GM19025 (cell line): ENCODE data around the gene NEK5.
"Not testable (repeated sequence)": the region's sequence is repeated elsewhere in the genome, so short reads cannot be mapped to it uniquely, and the experiment has no call there.

ENCODE experiments used
- ATAC-seq: cut with Tn5 transposase; IDR thresholded peaks from one replicate; pipeline ENCODE4 v1.9.1; 2021; ENCODE audit warnings: mild to moderate bottlenecking, low read depth, moderate library complexity; ENCODE audit not compliant: unreplicated experiment

NEK5 gene

GRCh38 chr13:52128714-52129700, at the start of gene NEK5:
Gene NEK5 (minus strand): TSS chr13:52129073. CDS start chr13:52127482, 1,591 bp downstream.
- ATAC-seq = peak; percentile 65

GRCh38 chr13:52177276-52177675, 48.4 kb upstream of the NEK5 start:
- ATAC-seq = no peak

- ATAC-seq = not testable (repeated sequence)
These were observed 45.1 kb upstream of the NEK5 start for GRCh38 chr13:52173970-52174369.

DNA sequence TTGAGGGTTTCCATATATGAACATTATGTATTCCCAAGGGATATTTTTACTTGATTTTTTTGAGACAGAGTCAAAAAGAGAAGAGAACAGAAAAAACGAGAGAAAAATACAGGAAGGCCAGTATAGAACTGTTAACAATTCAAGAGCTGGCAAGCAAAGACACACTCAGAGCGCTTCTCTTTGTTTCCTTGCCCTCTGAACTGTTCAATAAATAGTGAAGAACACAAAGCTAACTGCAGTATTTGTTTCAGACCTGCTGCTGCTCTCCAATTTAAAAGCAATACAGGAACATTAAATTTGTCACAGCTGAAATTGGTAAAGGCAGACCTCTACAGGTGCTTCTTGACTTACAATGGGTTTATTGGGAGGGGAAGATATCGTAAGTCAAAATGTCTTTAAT, 44.5 kb upstream of the NEK5 start:
- no peak for ATAC-seq

DNA sequence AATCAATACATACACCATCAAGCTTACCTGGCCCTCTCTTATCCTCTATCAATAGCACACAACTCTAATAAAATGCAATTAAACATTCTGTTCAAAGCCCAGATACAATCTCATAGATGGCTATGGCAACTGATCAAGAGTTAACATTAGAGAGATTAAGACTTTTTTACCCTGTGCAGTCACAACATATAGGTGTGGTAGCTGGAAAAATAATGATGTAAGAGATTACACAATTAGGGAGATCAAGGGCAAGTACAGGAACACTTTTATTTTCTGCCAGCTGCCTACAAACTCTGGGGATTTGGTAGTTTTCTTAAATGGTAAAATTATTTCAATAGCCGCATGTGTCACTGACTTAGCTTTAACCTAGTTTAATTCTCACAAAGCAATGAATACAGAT, 42.8 kb upstream of the NEK5 start:
- not testable (repeated sequence) for ATAC-seq

- ATAC-seq = not testable (repeated sequence)
These were observed 42.0 kb upstream of the NEK5 start for GRCh38 chr13:52170828-52171391.

DNA sequence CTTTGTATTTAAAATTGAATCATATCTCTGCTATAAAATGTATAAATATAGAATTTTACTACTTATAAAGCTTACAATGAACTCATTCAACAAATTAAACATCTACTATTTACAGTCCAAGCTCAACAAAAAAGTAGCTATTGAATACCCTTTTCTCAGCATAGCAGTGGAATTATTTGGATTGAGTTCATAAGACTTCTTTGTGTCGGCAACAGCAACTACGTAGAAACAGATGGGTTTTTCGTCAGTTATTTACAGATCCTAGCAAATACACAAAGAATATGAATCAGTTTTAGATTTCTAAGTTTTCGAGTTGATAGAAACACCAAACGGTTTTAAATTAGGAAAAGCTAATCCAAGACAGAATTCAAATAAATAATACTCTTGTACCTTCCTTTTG, 41.0 kb upstream of the NEK5 start:
- no peak for ATAC-seq

DNA sequence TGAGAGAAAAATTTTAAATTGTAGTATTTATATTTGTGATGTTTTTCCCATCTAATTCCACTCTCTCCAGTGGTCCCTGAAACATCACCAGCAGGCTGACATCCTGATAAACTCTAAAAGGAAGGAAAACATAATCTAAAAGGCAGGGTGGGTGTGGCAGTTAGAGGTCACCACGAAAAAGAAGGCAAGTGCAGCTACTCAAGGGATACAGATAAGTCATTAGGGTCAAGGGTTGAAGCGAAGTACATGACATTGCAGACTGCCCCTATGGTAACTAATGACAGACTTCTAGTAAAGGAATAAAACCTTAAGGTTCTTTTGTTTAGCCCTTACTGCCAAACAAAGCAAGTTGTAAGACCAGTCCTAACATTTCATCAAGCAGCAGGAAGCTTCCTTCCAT, 36.5 kb upstream of the NEK5 start:
- no peak for ATAC-seq

- ATAC-seq = no peak
These were observed 36.1 kb upstream of the NEK5 start for GRCh38 chr13:52164989-52165388.

DNA sequence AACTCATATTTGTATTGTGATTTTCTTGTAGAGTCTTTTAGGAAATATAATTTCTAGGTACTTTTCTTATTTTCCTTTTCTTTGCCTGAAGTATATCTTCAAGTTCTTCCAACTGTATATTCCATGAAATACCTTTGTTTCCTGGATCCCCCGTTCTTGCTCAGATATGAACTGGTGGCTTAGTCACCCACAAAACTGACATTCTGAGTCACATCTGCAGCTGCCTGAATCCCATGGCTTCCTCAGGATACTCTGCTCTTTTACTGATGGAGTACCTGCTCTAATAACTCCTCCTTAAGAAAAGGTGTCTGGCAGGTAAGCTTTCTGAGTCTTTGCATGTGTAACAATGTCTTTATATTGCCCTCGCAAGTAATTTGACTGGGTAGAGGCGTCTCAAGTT, 35.0 kb upstream of the NEK5 start:
- not testable (repeated sequence) for ATAC-seq

- ATAC-seq = no peak
These were observed 33.6 kb upstream of the NEK5 start for GRCh38 chr13:52162279-52163101.

DNA sequence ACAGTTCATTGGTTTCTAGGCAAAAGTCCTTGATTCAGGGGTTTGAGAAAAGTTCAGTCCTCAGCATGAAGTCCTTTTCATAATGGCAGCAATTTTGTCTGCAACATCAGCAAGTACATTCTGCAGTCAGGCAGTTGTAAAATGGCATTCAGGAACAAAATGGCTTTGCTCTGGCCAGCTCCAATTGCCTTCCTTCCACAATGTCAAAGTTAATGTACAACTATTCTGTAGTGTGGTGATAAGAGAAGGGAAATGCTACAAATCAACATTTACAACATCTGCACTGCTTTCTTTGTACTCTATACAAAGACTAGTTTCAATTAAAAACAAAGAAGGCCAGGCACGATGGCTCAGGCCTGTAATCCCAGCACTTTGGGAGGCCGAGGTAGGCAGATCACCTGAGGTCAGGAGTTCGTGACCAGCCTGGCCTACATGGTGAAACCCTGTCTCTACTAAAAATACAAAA, 32.3 kb upstream of the NEK5 start:
- no peak for ATAC-seq

GRCh38 chr13:52160506-52160905, 31.6 kb upstream of the NEK5 start:
- no peak for ATAC-seq

GRCh38 chr13:52160053-52160452, 31.2 kb upstream of the NEK5 start:
- no peak for ATAC-seq

DNA sequence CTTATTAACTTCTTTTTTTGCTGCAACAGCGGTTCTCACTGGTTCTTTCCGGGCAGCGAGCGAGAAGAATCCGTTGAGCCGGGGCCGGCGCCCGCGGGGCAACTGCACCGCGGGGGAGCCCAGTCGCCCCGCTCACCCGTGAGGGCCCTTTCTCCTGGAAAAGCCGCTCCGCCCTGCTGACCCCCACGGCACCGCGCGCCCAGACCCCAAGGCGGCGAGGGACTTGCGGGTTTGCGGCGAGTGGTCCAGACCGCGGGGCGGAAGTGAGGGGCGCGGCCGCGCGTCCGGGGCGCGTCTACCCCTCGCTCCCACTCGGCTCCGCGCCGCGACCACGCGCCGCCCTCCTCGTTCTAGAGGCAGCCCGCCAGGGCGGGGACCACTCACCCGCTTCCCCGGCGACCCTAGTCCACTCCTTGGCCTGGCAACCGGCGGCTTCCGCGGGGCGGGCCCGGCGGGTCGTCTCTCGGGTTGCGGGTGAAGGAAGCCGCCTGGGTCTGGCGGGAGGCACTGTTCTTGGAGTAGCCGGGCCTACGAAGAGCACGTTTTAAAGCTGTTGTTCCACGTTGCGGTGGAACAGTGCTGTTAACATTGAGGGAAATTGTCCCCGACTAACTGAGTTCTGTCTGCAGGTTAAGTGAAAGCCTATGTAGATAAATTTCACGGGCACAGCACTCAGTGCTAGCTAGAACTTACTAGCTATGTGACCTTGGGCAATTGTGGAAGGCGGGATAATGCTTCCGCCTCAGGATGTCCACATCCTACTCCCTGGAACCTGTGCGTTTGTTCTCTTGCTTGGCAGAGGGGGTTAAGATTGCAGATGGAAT, 30.5 kb upstream of the NEK5 start, which contains the start of gene NEK3:
TSS of gene NEK3 (minus strand) at position 439 of the 824 bp plus-strand sequence. CDS start 3,406 bp downstream, outside the sequence.
- peak; percentile 81 for ATAC-seq

DNA sequence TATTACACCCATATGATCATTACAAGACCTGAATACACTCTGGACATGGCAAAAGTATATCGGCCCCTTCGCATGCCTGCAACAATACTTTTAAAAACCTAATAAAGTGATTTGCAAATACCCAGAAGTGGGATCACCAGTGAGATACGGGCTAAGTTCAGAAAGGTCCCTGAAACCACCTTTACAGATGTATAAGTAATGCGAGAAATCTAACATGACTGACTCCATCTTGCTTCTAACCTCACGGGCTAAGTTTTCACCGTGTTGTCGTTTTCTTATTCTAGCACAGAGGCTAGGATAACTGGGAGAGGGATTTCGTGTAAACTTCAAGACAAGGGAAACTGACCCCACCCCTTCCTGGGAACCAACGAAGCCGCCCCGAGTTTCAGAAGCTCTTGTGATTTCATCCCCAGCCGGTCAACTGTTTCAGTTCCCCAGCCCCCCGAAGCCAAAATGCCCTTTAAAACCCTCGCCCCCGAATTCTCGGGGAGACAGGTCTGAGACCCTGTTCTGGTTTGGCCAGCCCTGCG, 29.8 kb upstream of the NEK5 start:
- ATAC-seq = peak; percentile 23

GRCh38 chr13:52156724-52157261, 27.9 kb upstream of the NEK5 start:
- ATAC-seq = no peak

GRCh38 chr13:52155177-52155576, 26.3 kb upstream of the NEK5 start:
- no peak for ATAC-seq

DNA sequence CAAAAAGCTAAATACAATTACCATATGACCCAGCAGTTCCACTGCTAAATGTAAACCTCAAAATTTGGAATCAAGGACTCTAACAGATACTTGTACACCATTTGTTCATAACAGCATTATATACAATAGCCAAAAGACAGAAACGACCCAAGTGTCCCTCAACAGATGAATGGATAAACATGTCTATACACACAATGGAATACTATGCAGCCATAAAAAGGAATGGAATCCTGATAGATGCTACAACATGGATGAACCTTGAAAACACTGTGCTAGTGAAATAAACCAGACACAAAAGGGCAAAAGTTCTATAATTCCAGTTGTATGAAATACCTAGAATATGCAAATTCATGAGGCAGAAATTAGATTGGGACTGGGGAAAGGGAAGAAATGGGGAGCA, 18.4 kb upstream of the NEK5 start:
- ATAC-seq = no peak
